Fibroblast of skin of left quadriceps (primary cell): Measurements from ENCODE around the gene ZNF764.
"Not testable (repeated sequence)": the region's sequence is repeated elsewhere in the genome, so short reads cannot be mapped to it uniquely, and the experiment has no call there.

Source experiments
- DNase-seq, 2 experiments: peaks; one replicate each; pipeline ENCODE4 v3.0.0-alpha.2; 2013; ENCODE audit warnings: low read depth in 2 of 2

The ZNF764 gene

GRCh38 chr16:30527635-30528178 is 30.5 kb downstream of the ZNF764 start:
- DNase-seq = no peak

- DNase-seq = peak; percentile 96
These were observed 31.1 kb downstream of the ZNF764 start for GRCh38 chr16:30526823-30527634.

DNA sequence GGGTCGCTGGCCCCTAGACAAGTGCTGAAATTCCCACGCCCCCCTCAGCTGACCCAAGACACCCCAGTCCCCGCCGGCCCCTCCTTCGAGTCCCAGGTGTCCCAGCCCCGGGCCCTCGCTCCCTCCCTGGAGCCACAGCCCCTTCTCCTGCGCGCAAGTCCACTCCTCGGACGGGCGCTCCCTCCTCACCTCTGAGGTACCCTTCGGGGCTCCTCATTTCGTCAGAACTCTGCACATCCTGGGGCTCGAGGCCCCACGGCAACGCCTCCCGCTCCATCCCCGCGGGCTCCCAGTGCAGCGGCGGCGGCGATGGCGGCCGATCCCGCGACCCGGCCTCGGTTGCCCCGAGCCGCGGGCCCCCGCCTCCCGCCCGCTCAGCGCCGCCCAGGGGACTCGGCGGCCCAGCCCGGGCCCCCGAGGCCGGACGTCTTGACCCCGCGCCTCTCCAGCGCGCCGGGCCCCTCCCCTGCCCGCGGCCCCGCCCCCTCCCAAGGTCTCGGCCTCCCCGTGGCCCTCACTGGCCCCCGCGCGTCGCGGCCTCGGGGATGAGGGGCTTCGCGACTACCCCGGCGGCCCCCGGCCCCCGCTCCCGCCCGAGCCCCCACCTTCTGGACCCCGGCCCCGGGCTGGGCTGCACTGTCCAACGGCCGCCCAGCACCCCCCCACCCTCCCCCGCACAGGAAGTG is 31.9 kb downstream of the ZNF764 start, which contains the start of gene ZNF768:
Gene ZNF768, minus strand, starts transcription at position 430 of the 686 bp plus-strand sequence. Its CDS starts 153 bp downstream, at position 277.
- no peak for DNase-seq

- DNase-seq = no peak
These were observed 32.4 kb downstream of the ZNF764 start for GRCh38 chr16:30525844-30526136.

GRCh38 chr16:30524575-30525568 is 33.3 kb downstream of the ZNF764 start:
- DNase-seq = no peak

DNA sequence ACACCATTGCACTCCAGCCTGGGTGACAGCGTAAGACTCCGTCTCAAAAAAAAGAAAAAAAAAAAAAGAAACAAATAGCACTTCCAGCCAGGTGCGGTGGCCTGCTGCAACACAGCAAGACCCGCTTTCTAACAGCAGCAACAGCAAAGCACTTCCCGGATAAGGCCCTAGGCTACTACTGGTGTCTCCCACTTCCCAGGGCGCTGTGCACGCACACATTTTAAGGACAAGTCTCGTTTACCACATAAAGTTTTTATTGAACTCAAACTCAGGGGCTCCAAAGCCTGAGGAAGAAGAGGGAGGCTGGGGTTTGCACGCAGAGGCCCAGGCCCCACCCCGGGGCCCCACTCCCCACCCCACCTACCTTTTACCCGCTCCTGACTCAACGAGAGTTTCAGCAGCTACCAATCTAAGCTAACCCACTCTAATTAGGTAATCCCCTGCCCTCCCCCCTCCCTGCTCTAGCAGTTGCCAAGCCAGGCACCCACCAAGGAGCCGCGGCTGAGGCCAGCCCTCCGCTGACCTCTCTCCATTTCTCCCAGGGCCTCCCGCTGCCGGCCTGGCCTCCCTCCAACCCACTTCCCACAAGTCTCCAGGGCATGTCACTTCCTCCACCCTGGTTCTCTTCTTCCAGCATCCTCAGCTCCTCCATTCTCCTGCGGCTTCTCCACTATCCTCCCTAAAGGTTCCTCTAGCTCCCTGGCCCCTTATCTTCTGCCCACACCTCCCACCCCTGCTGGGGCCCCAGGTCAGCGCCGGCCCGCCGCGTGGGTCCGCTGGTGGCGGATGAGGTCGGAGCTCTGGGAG is 34.2 kb downstream of the ZNF764 start:
- no peak for DNase-seq

DNA sequence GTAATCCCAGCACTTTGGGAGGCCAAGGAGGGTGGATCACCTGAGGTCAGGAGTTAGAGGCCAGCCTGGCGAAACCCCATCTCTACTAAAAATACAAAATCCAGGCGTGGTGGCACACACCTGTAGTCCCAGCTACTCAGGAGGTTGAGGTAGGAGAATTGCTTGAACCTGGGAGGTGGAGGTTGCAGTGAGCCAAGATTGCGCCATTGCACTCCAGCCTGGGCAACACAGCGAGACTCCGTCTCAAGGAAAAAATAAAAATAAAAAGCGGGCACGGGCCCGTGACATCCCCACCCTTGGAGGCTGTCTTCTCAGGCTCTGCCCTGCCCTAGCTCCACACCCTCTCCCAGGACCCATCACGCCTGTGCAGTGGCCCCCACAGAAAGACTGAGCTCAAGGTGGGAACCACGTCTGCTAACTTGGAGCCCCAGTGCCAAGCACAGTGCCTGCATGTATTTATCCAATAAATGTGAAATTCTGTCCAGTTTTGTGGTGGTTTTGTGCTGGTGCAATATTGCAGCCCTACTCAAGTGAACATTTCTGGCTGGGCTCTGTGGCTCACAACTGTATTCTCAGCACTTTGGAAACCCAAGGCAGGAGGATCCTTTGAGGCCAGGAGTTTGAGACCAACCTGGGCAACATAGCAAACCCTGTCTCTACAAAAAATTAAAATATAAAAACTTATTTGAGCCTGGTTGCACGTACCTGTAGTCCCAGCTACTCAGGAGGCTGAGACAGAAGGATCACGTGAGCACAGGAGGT is 35.3 kb downstream of the ZNF764 start:
- not testable (repeated sequence) for DNase-seq

DNA sequence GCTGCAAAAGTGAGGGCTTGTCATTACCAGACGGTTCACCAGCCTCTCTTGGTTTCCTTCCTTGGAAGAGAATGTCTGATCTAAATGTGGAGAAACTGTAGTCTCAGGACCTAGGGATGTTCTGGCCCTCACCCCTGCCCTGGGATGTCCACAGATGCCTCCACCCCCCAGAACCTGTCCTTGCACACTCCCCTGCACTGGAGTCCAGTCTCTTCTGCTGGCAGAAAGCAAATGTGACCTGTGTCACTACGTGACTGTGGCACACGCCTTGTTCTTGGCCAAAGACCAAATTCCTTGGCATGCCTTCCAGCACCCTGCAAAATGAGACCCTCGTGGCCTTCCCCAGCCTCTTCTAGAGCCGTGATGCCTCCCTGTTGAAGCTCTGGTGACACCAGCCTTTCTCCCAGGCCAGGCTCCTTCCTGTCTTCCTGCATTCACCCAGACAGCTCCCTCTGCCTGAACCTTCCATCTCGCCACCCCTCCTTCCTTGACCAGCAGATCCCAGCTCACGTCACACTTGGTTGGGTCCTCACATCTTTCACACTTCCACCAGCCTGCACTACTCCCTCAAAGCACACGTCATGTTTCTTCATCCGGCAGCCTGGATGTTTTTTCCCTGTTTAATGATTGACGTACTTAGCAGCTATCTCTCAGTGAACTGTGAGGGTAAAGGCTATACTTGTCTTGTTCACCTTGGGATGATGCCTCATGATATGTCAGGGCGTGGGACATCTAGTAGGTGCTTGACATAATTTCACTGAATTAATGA is 36.1 kb downstream of the ZNF764 start:
- DNase-seq = no peak

GRCh38 chr16:30521476-30521872 is 36.7 kb downstream of the ZNF764 start:
- DNase-seq = no peak

DNA sequence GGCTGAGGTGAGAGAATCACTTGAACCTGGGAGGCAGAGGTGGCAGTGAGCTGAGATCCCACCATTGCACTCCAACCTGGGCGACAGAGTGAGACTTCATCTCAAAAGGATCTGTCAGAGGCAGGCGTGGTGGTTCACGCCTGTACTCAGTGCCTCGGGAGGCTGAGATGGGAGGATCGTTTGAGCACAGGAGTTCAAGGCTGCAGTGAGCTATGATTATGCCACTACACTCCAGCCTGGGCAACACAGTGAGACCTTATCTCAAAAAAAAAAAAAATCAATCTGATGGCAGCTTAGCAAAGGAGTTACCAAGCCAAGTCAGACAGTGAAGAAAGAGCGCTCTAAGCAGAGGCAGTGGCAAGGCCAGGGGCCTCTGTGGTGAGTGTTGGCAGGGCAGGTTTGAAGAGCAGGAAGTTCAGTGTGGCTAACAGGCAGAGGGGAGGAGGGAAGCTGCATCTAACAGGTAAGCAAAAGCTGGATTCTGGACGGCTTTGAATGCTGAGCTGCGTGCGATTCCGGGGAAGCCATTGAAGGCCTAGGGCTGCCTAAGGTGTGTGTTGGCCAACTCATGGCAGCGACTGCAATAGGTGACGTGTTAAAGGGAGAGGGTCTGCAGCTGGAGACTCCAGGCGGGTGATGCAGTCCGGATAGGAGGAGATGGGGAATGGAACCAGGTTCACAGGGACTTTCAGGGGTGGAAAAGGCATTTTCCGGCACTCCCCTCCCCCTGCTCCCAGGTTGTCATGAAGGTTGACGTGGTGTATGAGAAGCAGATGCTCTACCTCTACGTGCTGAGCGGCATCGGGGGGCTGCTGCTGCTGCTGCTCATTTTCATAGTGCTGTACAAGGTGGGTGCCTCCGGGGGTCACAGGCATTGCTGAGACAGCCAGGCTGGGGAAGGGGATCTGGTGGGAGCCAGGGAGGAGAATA is 38.8 kb downstream of the ZNF764 start:
- no peak for DNase-seq

- no peak for DNase-seq
These were observed 39.6 kb downstream of the ZNF764 start for GRCh38 chr16:30518552-30518951.

- DNase-seq = no peak
These were observed 42.9 kb downstream of the ZNF764 start for GRCh38 chr16:30515275-30515674.

GRCh38 chr16:30511509-30511908 is 46.7 kb downstream of the ZNF764 start:
- no peak for DNase-seq

GRCh38 chr16:30510376-30510938 is 47.7 kb downstream of the ZNF764 start:
- DNase-seq = no peak

GRCh38 chr16:30509081-30509765 is 49.0 kb downstream of the ZNF764 start:
- no peak for DNase-seq
